HEK293T (cell line): ENCODE results near the gene CPED1.

Experiments
- ARNT ChIP-seq: fragments of 450-650 bp; IDR thresholded peaks from 2 replicates; pipeline ENCODE4 v1.6.1; 2017; ENCODE audit warnings: mild to moderate bottlenecking
- BHLHE40 ChIP-seq: fragments of 450-650 bp; IDR thresholded peaks from 2 replicates; pipeline ENCODE4 v1.6.1; 2016; ENCODE audit warnings: mild to moderate bottlenecking, moderate library complexity, borderline replicate concordance
- CTBP1 ChIP-seq: fragments of 450-650 bp; IDR thresholded peaks from 2 replicates; pipeline ENCODE4 v1.6.1; 2016; ENCODE audit warnings: borderline replicate concordance
- ELF4 ChIP-seq: fragments of 450-650 bp; IDR thresholded peaks from 2 replicates; pipeline ENCODE4 v1.6.1; 2017; ENCODE audit warnings: antibody characterized with exemption
- FOXA1 ChIP-seq: fragments of 450-650 bp; IDR thresholded peaks from 2 replicates; pipeline ENCODE4 v1.6.1; 2016; ENCODE audit warnings: mild to moderate bottlenecking
- FOXK2 ChIP-seq: fragments of 450-650 bp; IDR thresholded peaks from 2 replicates; pipeline ENCODE4 v1.6.1; 2016; ENCODE audit warnings: mild to moderate bottlenecking
- FOXM1 ChIP-seq: fragments of 450-650 bp; IDR thresholded peaks from 2 replicates; pipeline ENCODE4 v1.6.1; 2017; ENCODE audit warnings: mild to moderate bottlenecking, borderline replicate concordance
- HDGF ChIP-seq: fragments of 450-650 bp; IDR thresholded peaks from 2 replicates; pipeline ENCODE4 v1.6.1; 2017; ENCODE audit warnings: antibody characterized with exemption, borderline replicate concordance
- L3MBTL2 ChIP-seq: fragments of 450-650 bp; conservative IDR thresholded peaks from 2 replicates; pipeline ENCODE4 v1.6.1; 2016; ENCODE audit warnings: mild to moderate bottlenecking
- NFRKB ChIP-seq: fragments of 450-650 bp; IDR thresholded peaks from 2 replicates; pipeline ENCODE4 v1.6.1; 2016; ENCODE audit warnings: mild to moderate bottlenecking, moderate library complexity
- PKNOX1 ChIP-seq: fragments of 450-650 bp; IDR thresholded peaks from 2 replicates; pipeline ENCODE4 v1.6.1; 2016
- SP1 ChIP-seq: fragments of 450-650 bp; IDR thresholded peaks from 2 replicates; pipeline ENCODE4 v1.6.1; 2017
- SUZ12 ChIP-seq: fragments of 450-650 bp; IDR thresholded peaks from 2 replicates; pipeline ENCODE4 v1.6.1; 2016; ENCODE audit warnings: mild to moderate bottlenecking
- ZNF384 ChIP-seq: fragments of 450-650 bp; IDR thresholded peaks from 2 replicates; pipeline ENCODE4 v1.6.1; 2016

GRCh38 chr7:120995654-120996053 is 7.1 kb downstream of the CPED1 start:
- TF ChIP-seq FOXA1 (no peak), HDGF (no peak), ELF4 (no peak), SP1 (no peak), PKNOX1 (no peak), FOXM1 (no peak), BHLHE40 (no peak), ZNF384 (no peak), ARNT (no peak), CTBP1 (no peak), SUZ12 (no peak), FOXK2 (no peak), NFRKB (no peak), L3MBTL2 (no peak)
